GM19043 (cell line): Measurements from ENCODE around the gene STAC.
"Not testable (repeated sequence)": the region's sequence is repeated elsewhere in the genome, so short reads cannot be mapped to it uniquely, and the experiment has no call there.

Experiments used
- ATAC-seq: cut with Tn5 transposase; IDR thresholded peaks from one replicate; pipeline ENCODE4 v1.9.1; 2021; ENCODE audit warnings: low read depth; ENCODE audit not compliant: unreplicated experiment

STAC gene

GRCh38 chr3:36562945-36563344, 182.6 kb downstream of the STAC start:
- ATAC-seq = no peak

- no peak for ATAC-seq
Measured at GRCh38 chr3:36575241-36575640, 194.9 kb downstream of the STAC start.

GRCh38 chr3:36578418-36578817, 198.1 kb downstream of the STAC start:
- ATAC-seq = not testable (repeated sequence)

GRCh38 chr3:36579746-36580145, 199.4 kb downstream of the STAC start:
- ATAC-seq = no peak

- ATAC-seq = no peak
Measured at GRCh38 chr3:36580716-36581115, 200.4 kb downstream of the STAC start.

GRCh38 chr3:36591959-36592358, 211.7 kb downstream of the STAC start:
- no peak for ATAC-seq

GRCh38 chr3:36595511-36595910, 215.2 kb downstream of the STAC start:
- ATAC-seq = no peak

GRCh38 chr3:36596419-36596818, 216.1 kb downstream of the STAC start:
- ATAC-seq = no peak

GRCh38 chr3:36597422-36597821, 217.1 kb downstream of the STAC start:
- no peak for ATAC-seq
